Posterior cingulate gyrus (tissue), 11 donors: Measurements from ENCODE around the gene GGNBP2.
A peak's percentile ranks its signal among the peaks of the same experiment; 100 is the strongest.

ENCODE experiments used
- DNase-seq, 10 donors: peaks; one replicate each; pipeline versions ENCODE4 v3.0.0 to v3.0.0-alpha.2; 2020 to 2021; ENCODE audit warnings: mixed read lengths in 3 of 10
- intact Hi-C: fragments of 100-400 bp; cut with DNase I; formaldehyde crosslinking; loops from one replicate; pipeline ENCODE4 v1.15.1; 2023

The GGNBP2 gene

GRCh38 chr17:36511216-36511615 is 33.5 kb upstream of the GGNBP2 start:
- DNase-seq, result no peak
- intact Hi-C loops, result no loop called here

GRCh38 chr17:36512641-36513040 is 32.1 kb upstream of the GGNBP2 start:
- DNase-seq, result no peak
- intact Hi-C loops, result no loop called here

- intact Hi-C loops, result no loop called here
- DNase-seq, result no peak
Observed at GRCh38 chr17:36514856-36515255, 29.9 kb upstream of the GGNBP2 start.

- DNase-seq, result peak in 1 of 10 donors; percentile 26
- intact Hi-C loops, result no loop called here
Observed at GRCh38 chr17:36515837-36516236, 28.9 kb upstream of the GGNBP2 start.

- DNase-seq, result no peak
- intact Hi-C loops, result no loop called here
Observed at GRCh38 chr17:36523113-36523512, 21.6 kb upstream of the GGNBP2 start.

- DNase-seq, result no peak
- intact Hi-C loops, result no loop called here
Observed at GRCh38 chr17:36524428-36524876, 20.3 kb upstream of the GGNBP2 start.

- intact Hi-C loops, result no loop called here
- no peak for DNase-seq
Observed at GRCh38 chr17:36525113-36525512, 19.6 kb upstream of the GGNBP2 start.

- DNase-seq, result peak in 1 of 10 donors; percentile 17
- intact Hi-C loops, result no loop called here
Observed at GRCh38 chr17:36525888-36526287, 18.8 kb upstream of the GGNBP2 start.

GRCh38 chr17:36527621-36528250 is 17.0 kb upstream of the GGNBP2 start:
- DNase-seq, result no peak
- intact Hi-C loops, result no loop called here

GRCh38 chr17:36529121-36529520 is 15.6 kb upstream of the GGNBP2 start:
- DNase-seq, result no peak
- intact Hi-C loops, result no loop called here

- intact Hi-C loops, result loop anchor here (5.0 kb wide), 1 partner anchor 40 kb away; no protein-coding TSS in a partner anchor
- no peak for DNase-seq
Observed at GRCh38 chr17:36532435-36532975, 12.2 kb upstream of the GGNBP2 start.

GRCh38 chr17:36533935-36534839 is 10.5 kb upstream of the GGNBP2 start:
- intact Hi-C loops, result loop anchor here (2.0 to 5.0 kb wide), 2 partner anchors 42 to 69 kb away; no protein-coding TSS in a partner anchor
- peak; percentile 19 to 92 (median 50) for DNase-seq

- intact Hi-C loops, result loop anchor here (1.0 to 5.0 kb wide), 3 partner anchors 9 to 68 kb away; partner anchors contain the start of gene GGNBP2
- peak; percentile 76 to 97 (median 86) for DNase-seq
Observed at GRCh38 chr17:36534840-36535668, 9.7 kb upstream of the GGNBP2 start, which contains the start of the genes MYO19 and PIGW. MYO19 (minus strand) TSS chr17:36534868; CDS start chr17:36532538, 2,330 bp downstream. PIGW (plus strand) TSS chr17:36534987; CDS start chr17:36537102, 2,115 bp downstream.

- no peak for DNase-seq
- intact Hi-C loops, result loop anchor here (1.0 to 2.0 kb wide), 2 partner anchors 9 to 67 kb away; partner anchors contain the start of gene GGNBP2
Observed at GRCh38 chr17:36535669-36536081, 9.0 kb upstream of the GGNBP2 start.

- DNase-seq, result no peak
- intact Hi-C loops, result no loop called here
Observed at GRCh38 chr17:36540696-36541095, 4.0 kb upstream of the GGNBP2 start.

- intact Hi-C loops, result no loop called here
- peak in 1 of 10 donors; percentile 85 for DNase-seq
Observed at GRCh38 chr17:36542755-36543154, 2.0 kb upstream of the GGNBP2 start.

GRCh38 chr17:36544044-36544306 is 744 bp upstream of the GGNBP2 start:
- intact Hi-C loops, result loop anchor here (1.0 kb wide), 1 partner anchor 9 kb away; no protein-coding TSS in a partner anchor
- DNase-seq, result peak in 5 of 10 donors; percentile 14 to 88 (median 25)

- DNase-seq, result peak in 1 of 10 donors; percentile 95
- intact Hi-C loops, result loop anchor here (5.0 kb wide), 2 partner anchors 42 to 57 kb away; partner anchors contain the start of gene MRM1
Observed at GRCh38 chr17:36545077-36545464, 352 bp downstream of the GGNBP2 start.

GRCh38 chr17:36545465-36546417 is 1.0 kb downstream of the GGNBP2 start:
- DNase-seq, result peak in 9 of 10 donors; percentile 95 to 100 (median 96)
- intact Hi-C loops, result loop anchor here (5.0 kb wide), 2 partner anchors 42 to 57 kb away; partner anchors contain the start of gene MRM1
